Ramos (cell line): ENCODE measurements around the gene SYN1.
"Not testable (repeated sequence)": the region's sequence is repeated elsewhere in the genome, so short reads cannot be mapped to it uniquely, and the experiment has no call there.

Experiments
- in situ Hi-C: fragments of 300-500 bp; cut with MboI; formaldehyde crosslinking; loops from one replicate; pipeline ENCODE4 v1.14.3; 2022; ENCODE audit warnings: low sequenced_read_pairs; ENCODE audit not compliant: unreplicated experiment

The SYN1 gene

DNA sequence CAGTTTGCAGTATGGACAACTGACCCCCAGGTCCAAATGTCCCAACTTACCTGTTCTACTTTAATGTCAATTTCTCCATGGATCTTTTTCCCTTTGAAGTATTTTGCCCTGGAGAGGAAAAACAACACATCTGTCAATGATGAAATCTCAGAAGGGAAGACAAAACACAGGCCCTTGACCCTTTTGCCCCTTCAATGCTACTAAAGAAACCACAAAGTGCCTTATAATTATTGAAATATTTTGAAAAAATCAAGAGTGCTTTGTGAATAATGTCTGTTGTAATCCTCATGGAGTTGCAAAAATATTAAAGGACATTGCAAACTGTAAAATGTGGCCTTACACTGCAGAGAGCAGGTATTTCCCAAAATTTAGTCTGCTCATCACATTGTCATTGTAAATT lies 12.6 kb downstream of the SYN1 start:
- in situ Hi-C loops: no loop called here

DNA sequence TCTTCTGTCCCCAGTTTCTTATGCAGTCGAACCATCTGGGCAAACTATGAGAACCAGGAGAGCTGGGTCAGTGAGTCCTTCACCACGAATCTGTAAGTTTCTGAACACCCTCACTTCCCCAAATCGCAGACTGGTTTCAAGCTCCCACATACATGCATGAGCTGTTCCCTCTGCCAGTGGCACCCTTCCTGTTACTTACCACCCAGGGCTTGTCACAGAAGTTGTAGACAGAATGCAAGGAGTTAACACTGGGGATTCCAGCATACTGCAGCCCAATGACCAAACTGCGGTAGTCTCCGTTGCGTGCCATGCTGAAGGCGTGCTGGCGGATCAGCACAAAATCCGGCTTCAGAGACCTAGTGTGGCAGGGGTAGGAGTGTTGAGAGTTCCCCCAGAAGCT lies 14.6 kb downstream of the SYN1 start:
- in situ Hi-C loops: no loop called here

DNA sequence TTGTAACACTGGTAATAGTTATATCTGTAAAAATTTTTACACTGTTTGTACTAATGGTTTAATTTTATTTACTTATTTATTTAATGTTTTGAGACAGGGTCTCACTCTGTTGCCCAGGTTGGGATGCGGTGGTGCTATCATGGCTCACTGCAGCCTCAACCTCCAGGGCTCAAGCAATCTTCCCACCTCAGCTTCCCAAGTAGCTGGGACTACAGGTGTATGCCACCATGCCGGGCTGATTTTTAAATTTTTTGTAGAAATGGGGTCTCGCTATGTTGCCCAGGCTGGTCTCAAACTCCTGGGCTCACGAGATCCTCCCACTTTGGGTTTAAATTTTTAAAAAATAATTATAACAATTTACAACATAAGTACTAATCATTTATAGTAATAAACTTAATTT lies 16.5 kb downstream of the SYN1 start:
- in situ Hi-C loops: not testable (repeated sequence)

- in situ Hi-C loops: no loop called here
These were observed 22.4 kb downstream of the SYN1 start for GRCh38 chrX:47597222-47597621.

DNA sequence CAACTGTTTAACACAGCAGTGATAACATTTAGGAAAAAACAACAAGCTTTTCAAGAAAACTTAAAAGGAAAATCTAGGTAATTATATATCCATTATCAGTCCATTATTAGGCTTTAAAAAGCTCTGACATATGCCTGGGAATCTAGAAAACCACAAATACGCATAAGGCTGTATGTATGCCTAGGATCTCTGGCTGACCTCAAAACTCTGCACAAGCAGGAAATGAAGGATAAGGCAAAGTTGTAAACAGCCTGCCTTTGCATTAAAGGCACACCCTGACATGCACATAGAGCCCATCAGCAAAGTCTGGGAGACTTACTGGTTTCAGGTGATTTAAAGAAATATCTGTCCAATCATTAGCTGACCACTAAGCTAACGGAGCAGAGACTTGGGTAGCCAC lies 23.4 kb downstream of the SYN1 start:
- in situ Hi-C loops: no loop called here

DNA sequence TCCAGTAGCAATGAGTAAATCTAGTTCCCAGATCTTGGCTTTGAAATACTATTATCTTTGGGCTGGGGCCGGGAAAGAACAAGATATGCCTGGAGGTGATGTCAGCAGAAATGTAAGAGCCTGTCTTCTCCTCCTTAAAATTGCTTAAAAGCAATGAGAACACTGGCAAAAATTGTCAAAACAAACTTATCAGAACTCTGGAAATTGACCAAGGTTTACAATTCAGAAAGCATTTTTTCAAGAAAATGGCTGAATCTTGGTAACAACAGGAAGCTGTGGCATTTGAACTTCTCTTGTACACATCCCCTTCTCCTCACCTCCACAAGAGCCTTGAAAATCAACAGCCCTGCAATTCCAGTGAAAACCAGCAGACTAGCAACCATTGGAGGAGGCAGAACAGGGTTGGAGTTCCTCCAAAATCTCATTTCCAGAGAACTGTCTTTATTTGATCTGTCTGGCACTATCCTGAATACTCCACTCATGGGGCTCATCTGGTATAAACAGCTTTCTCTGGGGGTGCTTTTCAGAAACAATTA lies 23.9 kb downstream of the SYN1 start:
- in situ Hi-C loops: no loop called here

DNA sequence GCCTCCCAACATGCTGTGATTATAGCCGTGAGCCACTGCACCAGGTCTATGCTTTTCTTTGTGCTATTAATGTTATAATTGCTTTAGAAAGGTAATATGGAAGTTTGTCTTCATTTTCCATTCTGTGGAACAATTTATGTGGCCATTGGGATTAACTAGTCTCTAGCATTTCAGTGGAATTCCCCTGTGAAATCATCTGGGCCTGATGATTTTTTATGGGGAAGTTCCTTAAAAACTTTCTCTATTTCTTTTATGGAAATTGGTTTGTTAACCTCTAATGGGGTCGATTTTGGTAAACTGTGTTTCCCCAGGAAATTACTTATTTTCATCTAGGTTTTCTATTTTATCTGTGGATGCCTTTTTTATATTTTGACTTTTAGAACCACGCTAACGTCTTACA lies 26.1 kb downstream of the SYN1 start:
- in situ Hi-C loops: no loop called here

DNA sequence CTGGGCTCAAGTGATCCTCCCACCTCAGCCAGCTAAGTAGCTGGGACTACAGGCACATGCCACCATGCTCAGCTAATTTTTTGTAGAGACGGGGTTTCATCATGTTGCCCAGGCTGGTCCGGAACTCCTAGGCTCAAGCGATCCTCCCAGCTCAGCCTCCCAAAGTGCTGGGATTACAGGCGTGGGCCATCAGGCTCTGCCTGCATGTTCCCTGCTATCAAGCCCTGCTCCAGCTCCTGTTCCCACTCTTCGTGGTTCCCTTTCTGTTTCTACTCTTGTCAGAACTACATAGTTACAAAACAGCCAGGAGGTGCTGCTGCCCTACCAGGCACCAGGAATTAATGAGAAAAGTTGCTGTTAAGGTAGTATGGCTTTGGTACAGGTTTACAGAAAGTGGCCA lies 28.7 kb downstream of the SYN1 start:
- in situ Hi-C loops: no loop called here

DNA sequence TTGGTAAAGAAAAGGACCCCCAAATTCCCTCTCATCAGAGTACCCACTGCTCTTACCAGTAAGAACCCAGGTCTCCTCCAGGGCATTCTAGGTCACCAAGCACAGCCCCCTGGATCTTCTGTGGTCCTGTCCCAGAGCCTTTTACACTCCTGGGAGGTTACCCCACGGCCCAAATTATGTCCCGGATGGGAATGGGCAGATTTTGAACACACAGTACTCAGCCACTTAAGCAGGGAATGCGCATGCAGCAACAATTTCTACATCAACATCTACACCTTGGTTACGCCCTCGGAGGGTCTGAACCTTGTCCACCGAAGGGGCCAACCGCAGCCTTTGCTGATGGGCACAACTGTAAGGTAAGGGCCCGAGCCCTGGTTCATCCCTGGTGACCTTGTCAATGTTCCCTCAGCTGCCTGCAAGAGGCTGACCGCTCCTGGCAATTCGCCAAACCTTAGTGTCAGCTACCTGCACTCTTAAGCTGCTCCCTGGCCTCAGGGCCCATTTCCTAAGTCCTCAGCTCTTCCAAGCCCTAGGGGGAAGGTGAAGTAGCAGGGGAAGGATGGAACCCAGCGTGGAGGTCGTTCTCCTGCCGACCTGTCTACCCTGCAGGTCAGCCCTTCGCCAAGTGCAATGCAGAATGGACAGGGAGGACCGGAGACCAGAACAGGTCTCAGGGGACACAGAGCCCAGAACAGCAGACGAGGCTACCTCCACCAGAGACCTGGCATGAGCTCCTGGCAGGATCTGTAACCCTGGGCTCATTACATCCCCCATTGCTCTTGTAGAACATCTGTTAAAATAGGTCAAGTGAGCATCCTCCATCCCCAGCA lies 31.5 kb downstream of the SYN1 start:
- in situ Hi-C loops: no loop called here

- in situ Hi-C loops: no loop called here
These were observed 32.4 kb downstream of the SYN1 start for GRCh38 chrX:47587091-47587891.

- in situ Hi-C loops: no loop called here
These were observed 33.4 kb downstream of the SYN1 start for GRCh38 chrX:47586043-47586787.

DNA sequence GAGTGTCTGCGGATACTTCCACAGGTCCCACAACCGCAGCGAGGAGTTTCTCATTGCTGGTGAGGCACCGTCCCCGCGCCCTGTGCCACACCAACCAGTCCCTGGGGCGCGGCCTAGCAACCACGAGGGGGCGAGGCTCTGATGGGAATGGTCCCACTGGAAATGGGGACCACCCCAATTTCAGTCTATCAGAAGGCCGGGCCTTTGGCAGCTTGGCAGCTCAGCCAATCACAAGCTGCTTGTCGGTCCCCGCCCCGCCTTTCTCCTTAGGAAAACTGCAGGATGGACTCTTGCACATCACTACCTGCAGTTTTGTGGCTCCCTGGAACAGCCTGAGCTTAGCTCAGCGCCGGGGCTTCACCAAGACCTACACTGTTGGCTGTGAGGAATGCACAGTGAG lies 34.4 kb downstream of the SYN1 start:
- in situ Hi-C loops: no loop called here

DNA sequence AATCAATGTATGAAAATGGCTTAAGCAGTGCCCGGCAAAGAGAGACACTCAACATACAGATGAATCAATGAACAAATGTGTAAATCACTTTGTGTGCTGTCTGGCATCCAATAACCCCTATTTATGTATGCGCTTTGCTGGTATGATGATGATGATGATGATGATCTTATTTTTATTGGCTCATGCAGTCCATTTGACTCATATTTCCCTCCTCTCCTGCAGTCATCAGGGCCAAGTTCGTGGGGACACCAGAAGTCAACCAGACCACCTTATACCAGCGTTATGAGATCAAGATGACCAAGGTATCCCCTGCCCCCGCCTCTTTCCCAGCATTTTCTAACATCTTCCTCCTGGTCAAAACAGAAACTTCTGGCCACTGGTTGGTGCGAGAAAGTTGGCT lies 34.9 kb downstream of the SYN1 start:
- in situ Hi-C loops: no loop called here

DNA sequence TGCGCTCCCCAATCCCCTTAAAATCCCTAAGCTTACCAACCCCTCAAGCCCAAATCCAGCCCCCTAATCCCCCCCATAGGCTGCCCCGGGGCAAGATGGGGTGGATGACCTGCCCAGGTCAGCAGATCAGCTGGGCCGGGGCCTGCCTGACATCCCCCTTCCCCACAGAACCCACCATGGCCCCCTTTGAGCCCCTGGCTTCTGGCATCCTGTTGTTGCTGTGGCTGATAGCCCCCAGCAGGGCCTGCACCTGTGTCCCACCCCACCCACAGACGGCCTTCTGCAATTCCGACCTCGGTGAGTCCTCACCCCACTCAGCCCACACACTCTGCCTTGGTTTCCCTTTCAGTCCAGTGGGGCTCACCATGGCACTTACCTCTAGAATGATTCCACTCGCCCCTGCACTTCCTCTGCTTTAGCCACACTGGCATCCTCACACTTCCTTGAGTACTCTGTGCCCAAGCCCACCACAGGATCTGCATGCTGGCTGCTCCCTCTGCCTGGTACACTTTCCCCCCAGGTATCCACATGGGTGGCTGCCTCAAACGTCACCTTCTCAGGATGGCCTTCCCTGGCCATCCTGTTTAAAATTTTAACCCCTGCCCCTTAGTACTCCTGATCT lies 36.3 kb downstream of the SYN1 start:
- in situ Hi-C loops: no loop called here

DNA sequence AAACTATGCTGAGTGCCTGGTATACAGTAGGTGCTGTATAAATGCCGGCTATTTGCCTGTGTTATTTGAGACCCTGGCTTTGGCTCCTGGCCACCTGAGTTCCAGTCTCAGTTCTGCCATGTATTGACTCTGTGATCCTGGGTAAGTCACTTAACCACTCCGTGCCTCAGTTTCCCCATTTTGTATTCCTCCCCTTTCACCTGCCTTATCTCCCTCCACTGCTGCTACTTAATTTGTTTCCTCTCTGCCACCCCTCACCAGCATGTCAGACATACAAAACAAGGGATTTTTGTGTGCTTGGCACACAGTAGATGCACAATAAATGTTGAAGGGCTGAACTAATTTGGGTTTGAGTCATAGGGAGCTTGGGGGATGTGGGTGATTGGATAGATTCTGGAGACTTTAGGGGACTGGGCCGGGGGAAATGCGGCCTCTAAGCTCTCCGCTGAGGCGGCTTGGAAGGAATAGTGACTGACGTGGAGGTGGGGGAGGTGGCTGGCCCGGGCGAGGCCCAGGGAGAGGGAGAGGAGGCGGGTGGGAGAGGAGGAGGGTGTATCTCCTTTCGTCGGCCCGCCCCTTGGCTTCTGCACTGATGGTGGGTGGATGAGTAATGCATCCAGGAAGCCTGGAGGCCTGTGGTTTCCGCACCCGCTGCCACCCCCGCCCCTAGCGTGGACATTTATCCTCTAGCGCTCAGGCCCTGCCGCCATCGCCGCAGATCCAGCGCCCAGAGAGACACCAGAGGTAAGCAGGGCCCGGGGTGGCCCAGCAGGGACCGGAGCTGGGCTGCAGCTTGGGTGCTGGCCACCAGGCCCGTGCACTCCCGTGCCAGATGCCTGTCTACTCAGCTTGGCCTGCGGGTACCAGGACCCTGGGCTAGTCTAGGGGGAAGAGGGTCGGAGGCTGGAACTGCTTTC lies 37.7 kb downstream of the SYN1 start, which contains the start of gene TIMP1:
Gene TIMP1, plus strand, starts transcription at position 706 of the 917 bp plus-strand sequence. CDS start 980 bp downstream, outside the sequence.
- in situ Hi-C loops: no loop called here

GRCh38 chrX:47579537-47579936 lies 40.1 kb downstream of the SYN1 start:
- in situ Hi-C loops: no loop called here

- in situ Hi-C loops: no loop called here
These were observed 41.0 kb downstream of the SYN1 start for GRCh38 chrX:47578692-47579091.

DNA sequence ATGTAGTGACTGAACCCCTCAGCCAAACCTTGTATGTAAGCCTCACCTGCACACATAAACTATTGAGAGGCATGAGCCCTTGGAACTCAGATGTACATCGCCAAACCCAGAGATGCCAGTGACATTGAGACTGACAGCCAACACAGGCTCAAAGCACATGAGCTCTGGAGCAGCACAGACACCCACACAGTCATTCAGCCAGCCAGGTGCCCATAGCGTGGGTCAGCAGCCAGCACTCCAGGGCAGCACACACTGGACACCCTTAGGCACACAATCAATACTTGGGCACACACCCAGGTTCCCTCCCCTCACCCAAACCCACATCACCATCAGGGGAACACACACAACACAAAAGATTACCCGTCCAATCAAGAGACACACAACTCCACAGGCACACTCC lies 41.8 kb downstream of the SYN1 start:
- in situ Hi-C loops: no loop called here

- in situ Hi-C loops: no loop called here
These were observed 42.2 kb downstream of the SYN1 start for GRCh38 chrX:47577424-47577823.
